Nephron (organoid): ENCODE results near the gene RPP14.

Experiments
- H3K27ac Mint-ChIP-seq, 3 experiments: 2 replicates each; pipeline ENCODE4 v1.8.0; 2020; ENCODE audit warnings: mixed read lengths in 3 of 3, mild to moderate bottlenecking in 2 of 3, moderate library complexity in 1 of 3
- H3K27me3 Mint-ChIP-seq: 2 replicates; pipeline ENCODE4 v1.8.0; 2021; ENCODE audit warnings: low read depth, mild to moderate bottlenecking, moderate library complexity, mixed read lengths
- H3K36me3 Mint-ChIP-seq: 2 replicates; pipeline ENCODE4 v1.8.0; 2020; ENCODE audit warnings: low read depth, mixed read lengths
- H3K4me1 Mint-ChIP-seq: 2 replicates; pipeline ENCODE4 v1.8.0; 2020; ENCODE audit warnings: mixed read lengths
- H3K4me3 Mint-ChIP-seq, 3 experiments: 2 replicates each; pipeline ENCODE4 v1.8.0; 2020; ENCODE audit warnings: mild to moderate bottlenecking in 3 of 3, mixed read lengths in 3 of 3, moderate library complexity in 2 of 3
- H3K9me3 Mint-ChIP-seq: 2 replicates; pipeline ENCODE4 v1.8.0; 2020; ENCODE audit warnings: mixed read lengths
- TF ChIP-seq, protein P1 (sequence below), 3 experiments: fragments of 200-600 bp; sonication (generic); IDR thresholded peaks; one replicate each; pipeline ENCODE4 v1.5.0; 2021; ENCODE audit warnings: antibody characterized with exemption in 3 of 3; ENCODE audit not compliant: unreplicated experiment in 3 of 3

The RPP14 gene

DNA sequence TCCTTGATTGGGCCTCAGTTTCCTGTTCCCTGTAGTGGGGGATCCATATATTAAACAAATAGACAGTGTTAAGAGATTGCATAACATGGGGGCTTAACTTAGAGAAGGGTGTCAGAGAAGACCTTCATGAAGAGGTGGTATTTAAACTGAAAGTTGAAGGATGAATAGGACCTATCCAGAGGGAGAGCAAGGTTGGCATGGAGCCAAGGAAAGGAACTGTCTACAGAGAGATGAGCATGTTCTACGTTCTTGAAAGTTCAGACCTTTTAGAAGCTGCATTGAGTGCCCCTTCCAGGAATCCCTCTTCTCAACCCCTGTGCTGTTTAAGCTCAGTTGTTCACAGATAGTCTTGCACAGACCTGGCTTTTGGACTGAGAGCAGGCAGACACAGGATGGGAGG, 2.7 kb downstream of the RPP14 start:
- Mint-ChIP-seq H3K9me3 (no peaks in the 10 kb centered on the region), H3K27ac (peak overlapping the region; percentile 73 to 100 (median 100)), H3K27me3 (peaks cover 2% of the 10 kb centered on the region), H3K36me3 (peaks cover 37% of the 10 kb centered on the region), H3K4me3 (peak overlapping the region; percentile 94 to 96 (median 95)), H3K4me1 (peaks cover 25% of the 10 kb centered on the region)
- TF ChIP-seq, protein P1, sequence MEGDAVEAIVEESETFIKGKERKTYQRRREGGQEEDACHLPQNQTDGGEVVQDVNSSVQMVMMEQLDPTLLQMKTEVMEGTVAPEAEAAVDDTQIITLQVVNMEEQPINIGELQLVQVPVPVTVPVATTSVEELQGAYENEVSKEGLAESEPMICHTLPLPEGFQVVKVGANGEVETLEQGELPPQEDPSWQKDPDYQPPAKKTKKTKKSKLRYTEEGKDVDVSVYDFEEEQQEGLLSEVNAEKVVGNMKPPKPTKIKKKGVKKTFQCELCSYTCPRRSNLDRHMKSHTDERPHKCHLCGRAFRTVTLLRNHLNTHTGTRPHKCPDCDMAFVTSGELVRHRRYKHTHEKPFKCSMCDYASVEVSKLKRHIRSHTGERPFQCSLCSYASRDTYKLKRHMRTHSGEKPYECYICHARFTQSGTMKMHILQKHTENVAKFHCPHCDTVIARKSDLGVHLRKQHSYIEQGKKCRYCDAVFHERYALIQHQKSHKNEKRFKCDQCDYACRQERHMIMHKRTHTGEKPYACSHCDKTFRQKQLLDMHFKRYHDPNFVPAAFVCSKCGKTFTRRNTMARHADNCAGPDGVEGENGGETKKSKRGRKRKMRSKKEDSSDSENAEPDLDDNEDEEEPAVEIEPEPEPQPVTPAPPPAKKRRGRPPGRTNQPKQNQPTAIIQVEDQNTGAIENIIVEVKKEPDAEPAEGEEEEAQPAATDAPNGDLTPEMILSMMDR (IDR thresholded peaks at IDR 0.05; ENCODE audit: unreplicated experiment in 3 of 3) = no peak

DNA sequence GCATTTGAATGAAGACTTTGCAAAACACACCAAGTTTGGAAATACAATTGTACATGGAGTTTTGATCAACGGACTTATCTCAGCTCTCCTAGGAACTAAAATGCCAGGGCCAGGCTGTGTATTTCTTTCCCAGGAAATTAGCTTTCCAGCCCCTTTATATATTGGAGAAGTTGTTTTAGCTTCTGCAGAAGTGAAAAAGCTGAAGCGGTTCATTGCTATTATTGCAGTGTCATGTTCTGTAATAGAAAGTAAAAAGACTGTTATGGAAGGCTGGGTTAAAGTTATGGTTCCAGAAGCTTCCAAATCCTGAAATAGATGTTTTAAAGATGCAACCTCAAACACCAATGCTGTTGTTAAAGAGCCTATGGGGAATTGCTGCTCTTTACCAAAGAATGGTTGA, 11.8 kb downstream of the RPP14 start:
- Mint-ChIP-seq H3K9me3 (no peaks in the 10 kb centered on the region), H3K36me3 (peaks cover 62% of the 10 kb centered on the region), H3K4me1 (no peaks in the 10 kb centered on the region), H3K27ac (no peak overlapping the region), H3K4me3 (no peak overlapping the region), H3K27me3 (no peaks in the 10 kb centered on the region)
- TF ChIP-seq, protein P1 (IDR thresholded peaks at IDR 0.05; ENCODE audit: unreplicated experiment in 3 of 3) = no peak

DNA sequence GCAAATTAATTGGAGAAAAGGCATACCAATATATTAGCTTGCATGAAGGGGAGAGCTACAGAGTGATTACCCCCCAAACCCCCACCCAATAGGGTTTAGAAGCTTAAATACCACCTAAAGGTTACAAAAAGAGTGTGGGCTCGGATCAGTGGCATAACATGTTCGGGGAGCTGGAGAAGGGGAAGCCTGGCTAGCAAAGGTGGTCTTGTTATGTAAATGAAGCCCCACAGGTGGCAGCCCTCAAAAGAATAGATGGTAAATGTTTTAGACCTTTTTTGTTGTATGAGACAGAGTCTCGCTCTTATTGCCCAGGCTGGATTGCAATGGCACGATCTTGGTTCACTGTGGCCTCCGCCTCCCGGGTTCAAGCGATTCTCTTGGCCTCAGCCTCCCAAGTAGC, 15.7 kb downstream of the RPP14 start:
- Mint-ChIP-seq H3K36me3 (peaks cover 28% of the 10 kb centered on the region), H3K27me3 (no peaks in the 10 kb centered on the region), H3K4me1 (no peaks in the 10 kb centered on the region), H3K4me3 (no peak overlapping the region), H3K27ac (no peak overlapping the region), H3K9me3 (no peaks in the 10 kb centered on the region)
- TF ChIP-seq, protein P1 (IDR thresholded peaks at IDR 0.05; ENCODE audit: unreplicated experiment in 3 of 3) = no peak

DNA sequence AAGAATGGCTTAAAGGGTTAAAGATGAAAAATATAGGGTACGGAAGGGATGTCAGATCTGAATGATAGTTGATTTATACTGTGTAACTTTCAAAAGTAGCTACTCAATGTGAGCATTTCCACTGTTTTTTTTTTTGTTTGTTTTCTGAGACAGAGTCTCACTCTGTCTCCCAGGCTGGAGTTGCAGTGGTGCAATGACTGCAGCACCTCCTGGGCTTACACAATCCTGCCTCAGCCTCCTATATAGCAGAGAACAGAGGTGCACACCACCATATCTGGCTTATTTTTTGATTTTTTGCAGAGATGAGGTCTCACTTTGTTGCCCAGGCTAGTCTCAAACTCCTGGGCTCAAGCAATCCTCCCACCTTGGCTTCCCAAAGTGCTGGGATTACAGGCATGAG, 16.7 kb downstream of the RPP14 start:
- TF ChIP-seq, protein P1 (IDR thresholded peaks at IDR 0.05; ENCODE audit: unreplicated experiment in 3 of 3) = no peak
- Mint-ChIP-seq H3K36me3 (peaks cover 18% of the 10 kb centered on the region), H3K9me3 (no peaks in the 10 kb centered on the region), H3K27ac (no peak overlapping the region), H3K27me3 (no peaks in the 10 kb centered on the region), H3K4me1 (no peaks in the 10 kb centered on the region), H3K4me3 (no peak overlapping the region)

DNA sequence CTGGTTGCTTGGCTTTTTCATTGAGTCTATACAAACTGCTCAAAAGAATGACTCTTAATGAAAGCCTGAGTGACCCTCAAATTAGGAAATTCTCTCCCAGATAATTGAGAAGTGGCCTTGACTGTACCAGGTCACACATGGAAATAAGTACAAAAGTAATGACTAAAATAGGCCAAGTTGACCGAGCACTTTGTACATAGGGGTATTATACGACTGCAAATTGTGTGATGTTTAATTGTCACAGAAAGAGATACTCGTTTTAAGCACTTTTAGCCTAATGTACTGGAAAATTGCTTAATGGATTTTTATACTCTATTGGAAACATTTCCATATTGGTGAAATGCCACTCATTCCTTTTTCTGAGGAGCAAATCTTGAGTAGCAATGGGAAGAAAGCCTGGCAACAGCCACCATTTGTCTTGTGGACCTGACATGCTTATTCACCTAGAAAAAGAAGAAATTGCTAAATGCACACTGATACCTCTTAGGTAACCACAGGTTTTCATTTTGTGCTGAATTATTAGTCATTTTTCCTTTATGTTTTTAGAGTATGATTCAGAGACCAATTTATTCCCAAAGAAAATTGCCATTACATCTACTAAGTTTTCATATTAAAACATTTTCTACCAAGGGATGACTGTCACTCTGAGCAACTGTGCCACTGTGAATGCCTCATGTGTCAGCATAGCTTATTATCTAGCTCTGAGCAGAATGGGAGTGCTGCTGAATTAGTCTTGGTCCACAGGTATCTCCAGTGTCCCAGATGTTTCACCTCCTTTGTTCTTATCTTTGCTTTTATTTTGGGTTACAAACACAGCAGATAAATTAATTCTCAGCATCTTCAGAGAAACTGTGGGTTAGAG, 17.7 kb downstream of the RPP14 start:
- Mint-ChIP-seq H3K4me3 (no peak overlapping the region), H3K9me3 (no peaks in the 10 kb centered on the region), H3K27ac (peak overlapping the region; percentile 21 to 86 (median 76)), H3K4me1 (no peaks in the 10 kb centered on the region), H3K27me3 (no peaks in the 10 kb centered on the region), H3K36me3 (peaks cover 9% of the 10 kb centered on the region)
- TF ChIP-seq, protein P1 (IDR thresholded peaks at IDR 0.05; ENCODE audit: unreplicated experiment in 3 of 3) = no peak
